NCI-H2227 treated with DMSO at 0.1 percent for 48 hours (cell line): ENCODE results near the gene SMNDC1.
"Not testable (repeated sequence)": the region's sequence is repeated elsewhere in the genome, so short reads cannot be mapped to it uniquely, and the experiment has no call there.

Experiments
- DNase-seq: peaks from one replicate; lab custom pipeline; 2025; lab: John Stamatoyannopoulos, UW

SMNDC1 gene

GRCh38 chr10:110304780-110305421, at the start of gene SMNDC1:
SMNDC1 (minus strand) TSS chr10:110304920; CDS start chr10:110303587, 1,333 bp downstream.
- DNase-seq = peak; percentile 93

- no peak for DNase-seq
Measured at GRCh38 chr10:110354322-110354766, 49.6 kb upstream of the SMNDC1 start.

GRCh38 chr10:110353244-110354119, 48.8 kb upstream of the SMNDC1 start:
- DNase-seq = peak; percentile 10

- DNase-seq = no peak
Measured at GRCh38 chr10:110352930-110353243, 48.2 kb upstream of the SMNDC1 start.

GRCh38 chr10:110350812-110351211, 46.1 kb upstream of the SMNDC1 start:
- no peak for DNase-seq

GRCh38 chr10:110349831-110350230, 45.1 kb upstream of the SMNDC1 start:
- DNase-seq = no peak

- no peak for DNase-seq
Measured at GRCh38 chr10:110349386-110349785, 44.7 kb upstream of the SMNDC1 start.

- DNase-seq = no peak
Measured at GRCh38 chr10:110348336-110348735, 43.6 kb upstream of the SMNDC1 start.

- no peak for DNase-seq
Measured at GRCh38 chr10:110346914-110347313, 42.2 kb upstream of the SMNDC1 start.

- no peak for DNase-seq
Measured at GRCh38 chr10:110345286-110345685, 40.6 kb upstream of the SMNDC1 start.

GRCh38 chr10:110344622-110345021, 39.9 kb upstream of the SMNDC1 start:
- DNase-seq = no peak

- DNase-seq = no peak
Measured at GRCh38 chr10:110343947-110344346, 39.2 kb upstream of the SMNDC1 start.

GRCh38 chr10:110340816-110341215, 36.1 kb upstream of the SMNDC1 start:
- no peak for DNase-seq

- DNase-seq = no peak
Measured at GRCh38 chr10:110340122-110340521, 35.4 kb upstream of the SMNDC1 start.

GRCh38 chr10:110337906-110338305, 33.2 kb upstream of the SMNDC1 start:
- DNase-seq = no peak

GRCh38 chr10:110337401-110337800, 32.7 kb upstream of the SMNDC1 start:
- no peak for DNase-seq

- peak; percentile 35 for DNase-seq
Measured at GRCh38 chr10:110336111-110336721, 31.5 kb upstream of the SMNDC1 start.

GRCh38 chr10:110335314-110336064, 30.8 kb upstream of the SMNDC1 start:
- DNase-seq = no peak

GRCh38 chr10:110334061-110334656, 29.4 kb upstream of the SMNDC1 start:
- DNase-seq = no peak

GRCh38 chr10:110331226-110331795, 26.6 kb upstream of the SMNDC1 start:
- not testable (repeated sequence) for DNase-seq

- no peak for DNase-seq
Measured at GRCh38 chr10:110330675-110331074, 26.0 kb upstream of the SMNDC1 start.
